Trophoblast cell (in vitro differentiated cells and primary cell): ENCODE measurements around the gene HNF1B.

Source experiments
- DNase-seq, 2 donors: peaks; one replicate each; pipeline ENCODE4 v3.0.0-alpha.2; 2016
- H2AFZ ChIP-seq: 2 replicates; pipeline ENCODE4 v1.6.1; 2013; ENCODE audit warnings: low read length, moderate library complexity, mild to moderate bottlenecking; ENCODE audit not compliant: insufficient read depth, poor library complexity
- H2AK5ac ChIP-seq: 2 replicates; pipeline ENCODE4 v1.6.1; 2013; ENCODE audit warnings: mild to moderate bottlenecking, low read length
- H2BK120ac ChIP-seq: 2 replicates; pipeline ENCODE4 v1.6.1; 2013; ENCODE audit warnings: low read length, mild to moderate bottlenecking, moderate library complexity; ENCODE audit not compliant: insufficient read depth, poor library complexity
- H2BK12ac ChIP-seq: 2 replicates; pipeline ENCODE4 v1.6.1; 2013; ENCODE audit warnings: mild to moderate bottlenecking, low read length, moderate library complexity
- H2BK5ac ChIP-seq: 2 replicates; pipeline ENCODE4 v1.6.1; 2013; ENCODE audit warnings: low read length, low read depth, moderate library complexity, mild to moderate bottlenecking; ENCODE audit not compliant: poor library complexity
- H3K14ac ChIP-seq: 2 replicates; pipeline ENCODE4 v1.6.1; 2013; ENCODE audit warnings: mild to moderate bottlenecking, low read length
- H3K18ac ChIP-seq: 2 replicates; pipeline ENCODE4 v1.6.1; 2013; ENCODE audit warnings: mild to moderate bottlenecking, low read length
- H3K23ac ChIP-seq: 2 replicates; pipeline ENCODE4 v1.6.1; 2013; ENCODE audit warnings: low read length
- H3K27ac ChIP-seq: 2 replicates; pipeline ENCODE4 v1.5.1; 2013; ENCODE audit warnings: low read depth, mild to moderate bottlenecking, inconsistent platforms, low read length, moderate library complexity
- H3K27me3 ChIP-seq: 2 replicates; pipeline ENCODE4 v1.6.1; 2013; ENCODE audit warnings: inconsistent platforms, mild to moderate bottlenecking, low read length, moderate library complexity; ENCODE audit not compliant: insufficient read depth
- H3K36me3 ChIP-seq, 2 experiments: 1 replicate in 1 of 2; 2 replicates in 1 of 2; pipeline ENCODE4 v1.6.1; 2013; ENCODE audit warnings: low read length in 2 of 2, mild to moderate bottlenecking in 2 of 2, moderate library complexity in 1 of 2; ENCODE audit not compliant: insufficient read depth in 2 of 2, control insufficient read depth in 1 of 2
- H3K4ac ChIP-seq: 2 replicates; pipeline ENCODE4 v1.6.1; 2013; ENCODE audit warnings: low read depth, mild to moderate bottlenecking, low read length, moderate library complexity
- H3K4me1 ChIP-seq, 2 experiments: 1 replicate in 1 of 2; 2 replicates in 1 of 2; pipeline ENCODE4 v1.6.1; 2013; ENCODE audit warnings: low read length in 2 of 2, mild to moderate bottlenecking in 2 of 2, moderate library complexity in 1 of 2; ENCODE audit not compliant: insufficient read depth in 2 of 2, control insufficient read depth in 1 of 2
- H3K4me2 ChIP-seq: 2 replicates; pipeline ENCODE4 v1.6.1; 2013; ENCODE audit warnings: inconsistent platforms, mild to moderate bottlenecking, low read length, moderate library complexity
- H3K4me3 ChIP-seq: 2 replicates; pipeline ENCODE4 v1.5.1; 2013; ENCODE audit warnings: mild to moderate bottlenecking, low read depth, low read length, inconsistent platforms
- H3K79me1 ChIP-seq: one replicate; pipeline ENCODE4 v1.6.1; 2013; ENCODE audit warnings: low read length
- H3K79me2 ChIP-seq: 2 replicates; pipeline ENCODE4 v1.6.1; 2013; ENCODE audit warnings: low read length, mild to moderate bottlenecking; ENCODE audit not compliant: control insufficient read depth, insufficient read depth, poor library complexity
- H3K9ac ChIP-seq: 2 replicates; pipeline ENCODE4 v1.6.1; 2013; ENCODE audit warnings: mild to moderate bottlenecking, low read length
- H3K9me3 ChIP-seq: 2 replicates; pipeline ENCODE4 v1.6.1; 2013; ENCODE audit warnings: low read depth, mild to moderate bottlenecking, control low read depth, inconsistent platforms, low read length; ENCODE audit not compliant: insufficient read depth
- H4K12ac ChIP-seq: 2 replicates; pipeline ENCODE4 v1.6.1; 2013; ENCODE audit warnings: low read depth, mild to moderate bottlenecking, low read length, moderate library complexity
- H4K8ac ChIP-seq: 2 replicates; pipeline ENCODE4 v1.6.1; 2013; ENCODE audit warnings: low read depth, mild to moderate bottlenecking, low read length, moderate library complexity
- H4K91ac ChIP-seq: one replicate; pipeline ENCODE4 v1.6.1; 2013; ENCODE audit warnings: low read depth, mild to moderate bottlenecking, low read length, moderate library complexity
- WGBS: extraction: QIAGEN DNeasy Blood & Tissue Kit; methylation state at CpG from one replicate; pipeline ENCODE4 v1.1.7; 2013; ENCODE audit warnings: missing lambda C conversion rate; ENCODE audit not compliant: insufficient read length, insufficient coverage; ENCODE audit errors: extremely low coverage; 5-methylcytosine and 5-hydroxymethylcytosine counted together

Gene HNF1B

DNA sequence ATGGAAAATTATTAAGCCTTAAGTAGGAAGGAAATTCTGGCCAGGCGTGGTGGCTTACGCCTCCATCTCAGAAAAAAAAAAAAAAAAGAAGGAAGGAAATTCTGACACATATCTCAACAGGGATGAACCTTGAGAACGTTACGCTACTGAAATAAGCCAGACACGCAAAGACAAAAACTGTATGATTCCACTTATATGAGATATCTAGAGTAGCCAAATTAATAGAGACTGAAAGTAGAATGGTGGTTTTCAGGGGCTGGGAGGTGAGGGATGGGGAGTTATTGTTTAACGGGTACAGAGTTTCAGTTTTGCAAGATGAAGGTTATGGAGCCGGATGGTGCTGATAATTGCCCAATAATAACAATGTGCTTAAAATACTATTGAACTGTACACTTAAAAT is 16.2 kb upstream of the HNF1B start:
- Histone ChIP-seq H3K4me1 (no peaks in the 10 kb centered on the region), H3K4me3 (no peak overlapping the region), H3K79me1 (no peaks in the 10 kb centered on the region), H2AFZ (no peak overlapping the region), H2BK12ac (no peak overlapping the region), H3K4me2 (no peak overlapping the region), H3K27ac (no peak overlapping the region), H3K9me3 (no peaks in the 10 kb centered on the region), H3K79me2 (no peaks in the 10 kb centered on the region), H2BK120ac (no peak overlapping the region), H4K12ac (no peak overlapping the region), H2BK5ac (no peak overlapping the region), H3K14ac (no peak overlapping the region), H3K4ac (no peak overlapping the region), H3K36me3 (no peaks in the 10 kb centered on the region), H4K8ac (no peak overlapping the region), H3K23ac (no peak overlapping the region), H4K91ac (no peak overlapping the region), H3K18ac (no peak overlapping the region), H3K27me3 (no peaks in the 10 kb centered on the region), H2AK5ac (no peak overlapping the region), H3K9ac (no peak overlapping the region)
- no CpG with 5 or more reads among the region's 7 CpGs for WGBS
- DNase-seq: no peak

DNA sequence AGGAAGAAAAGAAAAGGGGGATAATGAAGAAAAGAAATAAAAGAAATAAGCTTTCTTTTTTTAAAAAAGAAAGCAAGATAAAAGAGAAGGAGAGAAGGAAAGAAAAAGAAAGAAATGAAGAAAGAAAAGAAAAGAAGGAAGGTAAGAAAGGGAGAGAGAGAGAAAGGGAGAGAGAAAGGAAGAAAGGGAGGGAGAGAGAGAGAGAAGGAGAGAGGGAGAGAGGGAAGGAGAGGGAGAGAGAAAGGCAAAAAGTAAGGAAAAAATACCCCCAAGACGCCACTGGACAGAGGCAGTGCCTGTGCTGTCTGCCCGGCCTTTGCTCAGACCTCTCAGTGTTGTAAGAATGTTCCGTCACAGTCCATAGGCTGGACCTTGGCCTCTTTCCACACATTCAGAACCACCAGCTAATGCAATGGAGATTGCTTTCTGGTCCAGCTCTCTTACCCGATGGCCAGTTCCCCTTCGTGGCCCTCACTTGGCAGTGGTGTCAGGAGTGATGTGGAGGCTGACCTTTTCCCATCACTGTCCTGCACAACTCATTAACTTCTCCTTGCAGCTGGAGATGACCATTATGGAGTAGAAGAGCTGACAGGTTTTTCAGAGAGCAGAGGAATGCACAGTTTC is 14.3 kb upstream of the HNF1B start:
- DNase-seq: no peak
- Histone ChIP-seq H3K4ac (no peak overlapping the region), H3K9ac (no peak overlapping the region), H3K79me2 (no peaks in the 10 kb centered on the region), H3K9me3 (no peaks in the 10 kb centered on the region), H3K36me3 (no peaks in the 10 kb centered on the region), H3K27me3 (no peaks in the 10 kb centered on the region), H3K14ac (no peak overlapping the region), H2BK120ac (no peak overlapping the region), H3K4me1 (no peaks in the 10 kb centered on the region), H3K18ac (no peak overlapping the region), H3K23ac (no peak overlapping the region), H3K4me2 (no peak overlapping the region), H4K91ac (no peak overlapping the region), H3K79me1 (no peaks in the 10 kb centered on the region), H3K4me3 (no peak overlapping the region), H3K27ac (no peak overlapping the region), H4K12ac (no peak overlapping the region), H4K8ac (no peak overlapping the region), H2AK5ac (no peak overlapping the region), H2BK5ac (no peak overlapping the region), H2BK12ac (no peak overlapping the region), H2AFZ (no peak overlapping the region)
- WGBS: no CpG with 5 or more reads among the region's 5 CpGs

DNA sequence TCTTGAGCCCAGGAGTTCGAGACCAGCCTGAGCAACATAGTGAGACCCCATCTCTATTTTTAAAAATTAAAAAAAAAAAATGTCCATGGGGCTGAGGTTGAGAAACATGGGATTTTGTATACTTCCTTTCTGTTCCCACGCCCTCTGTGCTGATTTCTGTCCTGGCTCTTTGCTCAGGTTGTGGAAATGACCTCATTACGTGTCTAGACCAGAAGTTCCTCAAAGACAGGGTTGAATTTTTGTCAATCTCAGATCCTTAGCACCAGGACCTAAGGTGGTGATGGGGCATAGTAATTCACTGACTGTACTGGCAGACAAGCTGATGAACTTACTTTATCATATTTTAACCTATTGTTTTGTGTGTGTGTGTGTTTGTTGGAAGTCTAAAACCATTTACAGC is 11.2 kb upstream of the HNF1B start:
- no peak overlapping the region for H2BK12ac ChIP-seq
- H3K27ac ChIP-seq: no peak overlapping the region
- H3K79me2 ChIP-seq: no peaks in the 10 kb centered on the region
- H3K14ac ChIP-seq: no peak overlapping the region
- H2AFZ ChIP-seq: no peak overlapping the region
- H3K4me1 ChIP-seq: no peaks in the 10 kb centered on the region
- no peaks in the 10 kb centered on the region for H3K79me1 ChIP-seq
- no peak overlapping the region for H3K9ac ChIP-seq
- no peak overlapping the region for H2BK120ac ChIP-seq
- H3K23ac ChIP-seq: no peak overlapping the region
- no peak overlapping the region for H3K4me2 ChIP-seq
- H4K12ac ChIP-seq: no peak overlapping the region
- H3K36me3 ChIP-seq: no peaks in the 10 kb centered on the region
- H2BK5ac ChIP-seq: no peak overlapping the region
- DNase-seq: no peak
- H3K4me3 ChIP-seq: no peak overlapping the region
- no peak overlapping the region for H3K4ac ChIP-seq
- no peak overlapping the region for H4K91ac ChIP-seq
- H3K18ac ChIP-seq: no peak overlapping the region
- no peaks in the 10 kb centered on the region for H3K27me3 ChIP-seq
- no peak overlapping the region for H4K8ac ChIP-seq
- no CpG with 5 or more reads among the region's 3 CpGs for WGBS
- no peaks in the 10 kb centered on the region for H3K9me3 ChIP-seq
- H2AK5ac ChIP-seq: no peak overlapping the region

DNA sequence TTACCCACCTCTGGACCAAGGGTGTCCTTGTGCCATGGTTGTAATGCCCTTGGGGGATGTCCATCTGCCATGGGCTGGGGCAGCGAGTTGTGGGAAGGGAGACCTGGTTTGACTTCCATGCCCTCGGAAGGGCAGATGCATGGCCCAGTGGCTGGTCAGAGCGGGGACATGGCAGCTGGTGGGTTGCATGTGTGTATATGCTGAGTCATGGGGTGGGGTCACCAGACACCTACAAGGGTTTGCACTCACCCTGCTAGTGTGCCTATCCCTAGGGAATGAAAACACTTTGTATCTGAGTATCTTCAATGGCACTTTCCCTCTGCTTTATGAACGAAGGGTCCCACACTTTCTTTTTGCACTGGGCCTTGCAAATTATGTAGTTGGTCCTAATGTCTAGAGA is 10.6 kb upstream of the HNF1B start:
- H3K4me2 ChIP-seq: no peak overlapping the region

More for the DNA sequence above, 10.6 kb upstream of the HNF1B start:
- no peak overlapping the region for H2BK5ac ChIP-seq
- no peak overlapping the region for H3K18ac ChIP-seq
- no peak overlapping the region for H2AK5ac ChIP-seq
- H3K79me2 ChIP-seq: no peaks in the 10 kb centered on the region
- H3K14ac ChIP-seq: no peak overlapping the region
- no peak overlapping the region for H2BK120ac ChIP-seq
- no peak overlapping the region for H2AFZ ChIP-seq
- no peak for DNase-seq
- H3K27me3 ChIP-seq: no peaks in the 10 kb centered on the region
- no peak overlapping the region for H4K12ac ChIP-seq
- H3K9me3 ChIP-seq: no peaks in the 10 kb centered on the region
- H3K23ac ChIP-seq: no peak overlapping the region
- no peaks in the 10 kb centered on the region for H3K36me3 ChIP-seq
- no peaks in the 10 kb centered on the region for H3K4me1 ChIP-seq
- no peak overlapping the region for H4K8ac ChIP-seq
- H3K27ac ChIP-seq: no peak overlapping the region
- H3K4me3 ChIP-seq: no peak overlapping the region
- H3K9ac ChIP-seq: no peak overlapping the region
- no peak overlapping the region for H4K91ac ChIP-seq
- no peaks in the 10 kb centered on the region for H3K79me1 ChIP-seq
- no peak overlapping the region for H2BK12ac ChIP-seq
- no CpG with 5 or more reads among the region's 4 CpGs for WGBS
- no peak overlapping the region for H3K4ac ChIP-seq
